Ishikawa (cell line): Measurements from ENCODE around the gene MTNR1B.

Source experiments
- CEBPB ChIP-seq: IDR thresholded peaks from 2 replicates; pipeline ENCODE4 v1.6.1; 2012
- EGR1 ChIP-seq: IDR thresholded peaks from 2 replicates; pipeline ENCODE4 v1.6.1; 2012
- EP300 ChIP-seq: IDR thresholded peaks from 2 replicates; pipeline ENCODE4 v1.6.1; 2012; ENCODE audit warnings: borderline replicate concordance
- FOXM1 ChIP-seq: IDR thresholded peaks from 2 replicates; pipeline ENCODE4 v1.6.1; 2012; ENCODE audit warnings: low read depth, borderline replicate concordance
- NFIC ChIP-seq: IDR thresholded peaks from 2 replicates; pipeline ENCODE4 v1.6.1; 2012
- RAD21 ChIP-seq: IDR thresholded peaks from 2 replicates; pipeline ENCODE4 v1.6.1; 2012; ENCODE audit warnings: low read depth
- TAF1 ChIP-seq: IDR thresholded peaks from 2 replicates; pipeline ENCODE4 v1.6.1; 2012; ENCODE audit warnings: low read depth, mild to moderate bottlenecking
- TCF12 ChIP-seq: IDR thresholded peaks from 2 replicates; pipeline ENCODE4 v1.6.1; 2012; ENCODE audit warnings: low read depth
- TEAD4 ChIP-seq: IDR thresholded peaks from 2 replicates; pipeline ENCODE4 v1.6.1; 2012
- YY1 ChIP-seq: IDR thresholded peaks from 2 replicates; pipeline ENCODE4 v1.6.1; 2012; ENCODE audit warnings: low read depth
- TF ChIP-seq, protein P1 (sequence below): IDR thresholded peaks from 2 replicates; pipeline ENCODE4 v1.6.1; 2012; ENCODE audit warnings: low read depth, mild to moderate bottlenecking

GRCh38 chr11:93017821-93018690 is 48.6 kb downstream of the MTNR1B start:
- TF ChIP-seq YY1 (no peak), EGR1 (no peak), RAD21 (peak; percentile 20; the same call in 1 of the 2 replicates), TAF1 (no peak), CEBPB (no peak), EP300 (no peak), NFIC (no peak), TEAD4 (no peak), TCF12 (no peak), FOXM1 (no peak)
- TF ChIP-seq, protein P1, sequence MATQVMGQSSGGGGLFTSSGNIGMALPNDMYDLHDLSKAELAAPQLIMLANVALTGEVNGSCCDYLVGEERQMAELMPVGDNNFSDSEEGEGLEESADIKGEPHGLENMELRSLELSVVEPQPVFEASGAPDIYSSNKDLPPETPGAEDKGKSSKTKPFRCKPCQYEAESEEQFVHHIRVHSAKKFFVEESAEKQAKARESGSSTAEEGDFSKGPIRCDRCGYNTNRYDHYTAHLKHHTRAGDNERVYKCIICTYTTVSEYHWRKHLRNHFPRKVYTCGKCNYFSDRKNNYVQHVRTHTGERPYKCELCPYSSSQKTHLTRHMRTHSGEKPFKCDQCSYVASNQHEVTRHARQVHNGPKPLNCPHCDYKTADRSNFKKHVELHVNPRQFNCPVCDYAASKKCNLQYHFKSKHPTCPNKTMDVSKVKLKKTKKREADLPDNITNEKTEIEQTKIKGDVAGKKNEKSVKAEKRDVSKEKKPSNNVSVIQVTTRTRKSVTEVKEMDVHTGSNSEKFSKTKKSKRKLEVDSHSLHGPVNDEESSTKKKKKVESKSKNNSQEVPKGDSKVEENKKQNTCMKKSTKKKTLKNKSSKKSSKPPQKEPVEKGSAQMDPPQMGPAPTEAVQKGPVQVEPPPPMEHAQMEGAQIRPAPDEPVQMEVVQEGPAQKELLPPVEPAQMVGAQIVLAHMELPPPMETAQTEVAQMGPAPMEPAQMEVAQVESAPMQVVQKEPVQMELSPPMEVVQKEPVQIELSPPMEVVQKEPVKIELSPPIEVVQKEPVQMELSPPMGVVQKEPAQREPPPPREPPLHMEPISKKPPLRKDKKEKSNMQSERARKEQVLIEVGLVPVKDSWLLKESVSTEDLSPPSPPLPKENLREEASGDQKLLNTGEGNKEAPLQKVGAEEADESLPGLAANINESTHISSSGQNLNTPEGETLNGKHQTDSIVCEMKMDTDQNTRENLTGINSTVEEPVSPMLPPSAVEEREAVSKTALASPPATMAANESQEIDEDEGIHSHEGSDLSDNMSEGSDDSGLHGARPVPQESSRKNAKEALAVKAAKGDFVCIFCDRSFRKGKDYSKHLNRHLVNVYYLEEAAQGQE: no peak
